Fibroblast of gingiva (primary cell): ENCODE results near the gene TULP1.
A peak's percentile ranks its signal among the peaks of the same experiment; 100 is the strongest.

Experiments used
- DNase-seq: peaks from one replicate; pipeline ENCODE4 v3.0.0-alpha.2; 2011; ENCODE audit warnings: low read depth

Gene TULP1

GRCh38 chr6:35465646-35466045 lies 47.0 kb downstream of the TULP1 start:
- DNase-seq: no peak

DNA sequence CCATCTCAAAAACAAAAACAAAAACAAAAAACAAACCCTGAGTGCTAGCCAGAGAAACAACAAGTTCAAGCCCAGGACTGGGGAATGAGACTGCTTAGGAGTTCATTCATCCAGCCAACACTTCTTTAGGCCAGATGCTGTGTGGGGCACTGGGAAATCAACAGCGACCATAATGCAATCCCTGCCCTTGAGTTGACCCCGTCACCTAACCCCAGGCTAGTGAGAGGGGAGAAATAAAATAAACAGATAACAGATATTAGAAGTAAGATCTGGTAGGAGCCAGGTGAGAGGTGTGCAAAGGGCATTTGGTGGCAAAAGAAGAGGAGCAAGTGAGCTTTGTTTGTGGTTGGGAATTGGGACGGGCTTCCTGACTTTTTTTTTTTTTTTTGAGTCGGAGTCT lies 49.4 kb downstream of the TULP1 start:
- DNase-seq: no peak

DNA sequence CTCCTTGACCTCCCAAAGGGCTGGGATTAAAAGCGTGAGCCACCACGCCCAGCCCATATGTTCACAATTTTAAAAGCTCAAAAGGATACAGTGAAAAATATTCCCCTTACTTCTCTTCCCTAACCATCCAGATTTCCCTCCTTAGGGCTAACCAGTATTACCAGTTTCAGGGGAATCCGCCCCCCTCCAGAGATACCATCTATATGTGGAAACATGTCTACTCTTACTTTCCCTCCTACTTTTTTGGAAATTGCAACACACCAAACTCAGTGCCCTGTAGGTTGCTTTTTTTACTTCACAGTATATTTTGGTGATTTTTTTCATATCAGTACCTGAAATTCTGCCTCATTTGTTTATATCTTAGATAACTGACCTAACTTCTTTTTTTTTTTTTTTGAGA lies 51.4 kb downstream of the TULP1 start:
- DNase-seq: no peak

DNA sequence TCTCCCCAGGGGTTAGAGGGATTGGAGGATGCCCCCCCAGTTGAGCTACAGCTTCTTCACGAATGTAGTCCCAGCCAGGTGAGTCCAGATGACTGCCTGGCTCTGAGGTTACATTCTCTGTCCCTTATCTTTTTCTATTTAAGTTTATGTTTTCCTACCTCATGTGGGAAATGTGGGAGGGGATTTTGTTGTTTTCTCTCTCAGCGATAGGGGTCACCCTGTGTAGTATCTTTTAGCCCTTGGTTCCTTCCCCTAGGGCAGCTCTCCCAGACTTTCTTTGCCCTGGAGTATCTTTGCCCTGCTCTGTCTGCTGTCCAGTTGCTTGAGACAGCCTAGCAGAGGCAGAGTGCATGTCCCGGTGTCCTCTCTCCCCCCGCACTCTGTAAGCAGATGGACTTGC lies 54.8 kb downstream of the TULP1 start:
- no peak for DNase-seq

- peak; percentile 72 for DNase-seq
Observed at GRCh38 chr6:35454391-35455110, 58.1 kb downstream of the TULP1 start.

DNA sequence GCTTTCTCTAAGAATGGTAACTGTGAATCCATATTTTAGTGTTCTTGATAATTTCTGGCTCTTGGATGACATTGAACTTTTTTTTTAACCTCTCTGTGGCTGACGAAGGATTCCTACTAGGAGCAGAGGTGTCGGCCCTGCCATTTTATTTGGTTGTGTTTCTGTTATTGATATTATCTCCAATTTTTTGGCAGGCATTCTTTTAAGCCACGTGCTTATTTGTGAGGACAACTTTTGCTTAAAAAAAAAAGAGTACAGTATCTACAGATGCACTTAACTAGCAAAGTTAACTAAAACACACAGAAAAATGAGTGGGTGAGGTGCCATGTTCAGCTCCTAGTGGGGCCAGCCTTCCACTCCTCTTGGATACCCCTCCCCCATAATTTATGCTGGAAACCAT lies 59.5 kb downstream of the TULP1 start:
- DNase-seq: no peak

DNA sequence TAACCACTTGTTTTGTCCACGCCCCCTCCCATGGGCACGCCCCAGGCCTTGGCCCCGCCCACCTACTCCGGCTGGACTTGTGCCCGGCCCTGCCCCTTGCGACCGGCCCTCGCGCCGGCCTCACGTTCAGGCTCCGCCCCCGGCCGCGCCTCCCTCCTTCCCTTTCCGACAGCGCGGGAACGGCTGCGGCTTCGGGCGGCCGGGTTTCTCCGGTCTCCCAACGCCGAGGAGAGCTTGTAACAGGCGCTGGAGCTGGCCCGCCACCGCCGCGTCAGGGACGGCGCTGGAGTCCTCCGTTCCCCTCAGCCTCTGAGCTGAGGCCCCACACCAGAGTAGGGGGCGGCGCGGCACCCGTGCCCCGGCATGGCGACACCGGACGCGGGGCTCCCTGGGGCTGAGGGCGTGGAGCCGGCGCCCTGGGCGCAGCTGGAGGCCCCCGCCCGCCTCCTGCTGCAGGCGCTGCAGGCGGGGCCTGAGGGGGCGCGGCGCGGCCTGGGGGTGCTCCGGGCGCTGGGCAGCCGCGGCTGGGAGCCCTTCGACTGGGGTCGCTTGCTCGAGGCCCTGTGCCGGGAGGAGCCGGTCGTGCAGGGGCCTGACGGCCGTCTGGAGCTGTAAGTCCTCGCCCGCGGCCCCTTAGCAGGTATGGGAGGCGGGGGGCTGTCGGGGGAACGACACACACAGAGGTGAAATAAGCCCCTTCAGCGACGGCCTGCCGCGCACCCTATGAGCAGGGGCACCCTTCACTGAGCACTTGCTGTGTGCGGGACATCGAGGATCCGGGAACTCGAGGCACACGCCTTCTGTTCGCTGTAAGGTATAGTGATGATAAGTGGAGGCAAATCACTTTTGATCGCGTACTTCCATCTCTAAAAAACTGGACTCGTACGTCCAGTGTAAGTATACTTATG lies 60.3 kb downstream of the TULP1 start, which contains the start of gene FANCE:
Gene FANCE (plus strand): TSS at position 156 of the 908 bp plus-strand sequence. CDS start 208 bp downstream, at position 364.
- peak; percentile 88 for DNase-seq

GRCh38 chr6:35451354-35452182 lies 61.1 kb downstream of the TULP1 start:
- no peak for DNase-seq

- peak; percentile 58 for DNase-seq
Observed at GRCh38 chr6:35449287-35449881, 63.3 kb downstream of the TULP1 start.

- DNase-seq: no peak
Observed at GRCh38 chr6:35448191-35448590, 64.5 kb downstream of the TULP1 start.
